Lung (tissue), 12 donors: ENCODE data around the gene VCL. TPM values are rescaled to one million over a fixed set of nuclear protein-coding genes. Genes with fewer than 3 reads are reported as not detected.
"Not testable (repeated sequence)": the region's sequence is repeated elsewhere in the genome, so short reads cannot be mapped to it uniquely, and the experiment has no call there.

Experiments
- ATAC-seq: fragments of 200-7000 bp; cut with Tn5 transposase; one replicate; pipeline ENCODE4 v1.9.1; 2020; ENCODE audit warnings: moderate number of reproducible peaks; ENCODE audit not compliant: insufficient read depth, low FRiP score
- DNase-seq, 3 donors: peaks; one replicate each; pipeline ENCODE4 v3.0.0-alpha.2; 2013 to 2017
- H3K27ac ChIP-seq, 2 donors: one replicate each; pipeline ENCODE4 v1.5.1; 2013; ENCODE audit warnings: mild to moderate bottlenecking in 2 of 2, moderate library complexity in 2 of 2, control low read depth in 1 of 2, inconsistent platforms in 1 of 2, low read depth in 1 of 2, low read length in 1 of 2
- H3K27me3 ChIP-seq, 3 donors: one replicate each; pipeline ENCODE4 v1.5.1; 2013; ENCODE audit warnings: low read length in 2 of 3; ENCODE audit not compliant: control insufficient read depth in 3 of 3, insufficient read depth in 3 of 3
- H3K36me3 ChIP-seq, 4 donors: one replicate each; pipeline ENCODE4 v1.5.1; 2013; ENCODE audit warnings: low read length in 4 of 4, mild to moderate bottlenecking in 1 of 4, moderate library complexity in 1 of 4; ENCODE audit not compliant: control insufficient read depth in 4 of 4, insufficient read depth in 4 of 4
- H3K4me1 ChIP-seq, 5 donors: one replicate each; pipeline ENCODE4 v1.5.1; 2013; ENCODE audit warnings: low read length in 5 of 5, mild to moderate bottlenecking in 2 of 5, moderate library complexity in 1 of 5; ENCODE audit not compliant: control insufficient read depth in 5 of 5, insufficient read depth in 5 of 5
- H3K4me3 ChIP-seq: one replicate; pipeline ENCODE4 v1.5.1; 2013; ENCODE audit warnings: mild to moderate bottlenecking, control low read depth, moderate library complexity
- H3K9ac ChIP-seq, 2 donors: one replicate each; pipeline ENCODE4 v1.5.1; 2013; ENCODE audit warnings: low read length in 2 of 2, control low read depth in 1 of 2; ENCODE audit not compliant: insufficient read depth in 1 of 2
- H3K9me3 ChIP-seq, 4 donors: one replicate each; pipeline ENCODE4 v1.5.1; 2013; ENCODE audit warnings: low read length in 3 of 4, mild to moderate bottlenecking in 1 of 4, moderate library complexity in 1 of 4; ENCODE audit not compliant: control insufficient read depth in 4 of 4, insufficient read depth in 3 of 4
- CTCF ChIP-seq: IDR thresholded peaks from 2 replicates; pipeline ENCODE4 v1.5.1; 2012; ENCODE audit warnings: mild to moderate bottlenecking; ENCODE audit errors: control extremely low read depth, extremely low read depth
- WGBS, 2 donors: extraction: QIAGEN DNeasy Blood & Tissue Kit; methylation state at CpG; one replicate each; pipeline ENCODE4 v1.1.7; 2013; 5-methylcytosine and 5-hydroxymethylcytosine counted together
- polyA plus RNA-seq, 2 donors: library from polyadenylated mRNA; stranded (reverse); fragments of 200-250 nt; gene quantifications; one replicate each; pipeline ENCODE4 v1.2.1, GENCODE V29; 2013
- total RNA-seq, 2 donors: library from RNA; depleted of rRNA in 1 of 2; stranded (reverse); fragments of >200 nt in 1 of 2; gene quantifications; one replicate each; pipeline ENCODE4 v1.2.1, GENCODE V29; 2014 to 2021
- donor health status: control.
- donor health status: control.
- donor health status: Bipolar disorder and iron deficiency.
- donor health status: healthy.
- donor health status: DM: yes; HTN: yes; CAD: no.

Gene VCL
- total and polyA plus RNA-seq, 4 donors: 24.5 to 181 (median 86.3) TPM

DNA sequence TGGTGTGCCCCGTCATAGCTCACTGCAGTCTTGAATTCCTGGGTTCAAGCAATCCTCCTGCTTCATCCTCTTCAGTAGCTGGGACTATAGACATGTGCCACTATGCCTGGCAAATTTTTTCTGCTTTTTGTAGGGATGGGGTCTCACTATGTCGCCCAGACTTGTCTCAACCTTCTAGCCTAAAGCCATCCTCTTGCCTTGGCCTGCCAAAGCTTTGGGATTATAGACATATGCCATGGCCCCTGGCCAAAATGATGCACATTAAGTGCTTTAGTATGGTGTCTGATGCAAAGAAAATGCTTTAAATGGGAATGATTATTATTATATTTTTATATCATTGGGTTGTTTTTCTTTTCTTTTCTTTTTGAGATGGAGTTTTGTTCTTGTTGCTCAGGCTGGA lies 33.2 kb upstream of the VCL start:
- H3K4me3 ChIP-seq: no peak overlapping the region
- H3K9ac ChIP-seq: no peak overlapping the region
- TF ChIP-seq CTCF: no peak
- 94 to 96% methylated on average over 2 of the region's 2 CpGs for WGBS, 2 donors
- ATAC-seq (no peak), DNase-seq (no peak)
- H3K27me3 ChIP-seq: no peaks in the 10 kb centered on the region
- no peak overlapping the region for H3K27ac ChIP-seq
- no peaks in the 10 kb centered on the region for H3K9me3 ChIP-seq
- no peaks in the 10 kb centered on the region for H3K36me3 ChIP-seq
- H3K4me1 ChIP-seq: peaks cover 0 to 34% (median 14%) of the 10 kb centered on the region in 5 donors

GRCh38 chr10:73965267-73965889 lies 32.5 kb upstream of the VCL start:
- not testable (repeated sequence) for H3K36me3 ChIP-seq, H3K9me3 ChIP-seq, H3K4me3 ChIP-seq, ATAC-seq, H3K27me3 ChIP-seq, DNase-seq
- H3K4me1 ChIP-seq: peaks cover 0 to 34% (median 14%) of the 10 kb centered on the region in 5 donors
- 87 to 89% methylated on average over 12 of the region's 12 CpGs for WGBS, 2 donors
- peak overlapping the region in 1 of 2 donors; percentile 70 for H3K9ac ChIP-seq
- H3K27ac ChIP-seq: peak overlapping the region; percentile 67 to 89

- Histone ChIP-seq H3K9me3 (no peaks in the 10 kb centered on the region), H3K4me3 (no peak overlapping the region), H3K36me3 (no peaks in the 10 kb centered on the region), H3K27ac (peak overlapping the region; percentile 67 to 89), H3K9ac (peak overlapping the region in 1 of 2 donors; percentile 70), H3K27me3 (no peaks in the 10 kb centered on the region), H3K4me1 (peaks cover 0 to 34% (median 14%) of the 10 kb centered on the region in 5 donors)
- 36 to 51% methylated on average over 16 of the region's 16 CpGs for WGBS, 2 donors
- no peak for TF ChIP-seq CTCF
- ATAC-seq (peak; percentile 90), DNase-seq (peak; percentile 84 to 90 (median 90))
Observed at GRCh38 chr10:73965890-73966768, 31.8 kb upstream of the VCL start.

- no peaks in the 10 kb centered on the region for H3K36me3 ChIP-seq
- H3K4me3 ChIP-seq: no peak overlapping the region
- no peak for TF ChIP-seq CTCF
- peak overlapping the region in 1 of 2 donors; percentile 26 for H3K27ac ChIP-seq
- ATAC-seq (no peak), DNase-seq (no peak)
- no peaks in the 10 kb centered on the region for H3K27me3 ChIP-seq
- 88 to 97% methylated on average over 4 of the region's 4 CpGs for WGBS, 2 donors
- H3K4me1 ChIP-seq: peaks cover 0 to 34% (median 14%) of the 10 kb centered on the region in 5 donors
- H3K9ac ChIP-seq: no peak overlapping the region
- H3K9me3 ChIP-seq: no peaks in the 10 kb centered on the region
Observed at GRCh38 chr10:73967022-73967429, 30.9 kb upstream of the VCL start.
